Ovary (tissue), 9 donors: Measurements from ENCODE around the gene STX1A. TPM values are rescaled to one million over a fixed set of nuclear protein-coding genes. Genes with fewer than 3 reads are reported as not detected.
"Not testable (repeated sequence)": the region's sequence is repeated elsewhere in the genome, so short reads cannot be mapped to it uniquely, and the experiment has no call there.

Experiments used
- DNase-seq, 5 donors: peaks; one replicate each; pipeline ENCODE4 v3.0.0-alpha.2; 2019 to 2020
- H3K27ac ChIP-seq, 2 donors: fragments of 200-600 bp; one replicate each; pipeline versions ENCODE4 v1.5.1 to v1.8.0; 2019 to 2022
- H3K27me3 ChIP-seq: fragments of 200-600 bp; one replicate; pipeline ENCODE4 v1.8.0; 2022
- H3K36me3 ChIP-seq: fragments of 200-600 bp; sonication (generic); one replicate; pipeline ENCODE4 v1.5.1; 2019
- H3K4me1 ChIP-seq: one replicate; pipeline ENCODE4 v1.8.1; 2013; ENCODE audit warnings: mild to moderate bottlenecking, moderate library complexity; ENCODE audit not compliant: insufficient read depth
- H3K4me3 ChIP-seq: fragments of 200-600 bp; sonication (generic); one replicate; pipeline ENCODE4 v1.5.1; 2017
- H3K9me3 ChIP-seq, 2 donors: fragments of 200-600 bp in 1 of 2; sonication (generic) in 1 of 2; one replicate each; pipeline versions ENCODE4 v1.5.1 to v1.8.1; 2013 to 2019; ENCODE audit warnings: mild to moderate bottlenecking in 1 of 2, moderate library complexity in 1 of 2
- CTCF ChIP-seq, 3 donors: fragments of 450-650 bp in 2 of 3; fragments of 200-600 bp in 1 of 3; IDR thresholded peaks; one replicate each; pipeline versions ENCODE4 v1.5.1 to v1.8.0; 2016 to 2022; ENCODE audit warnings: antibody characterized with exemption in 3 of 3, mild to moderate bottlenecking in 1 of 3
- EP300 ChIP-seq: sonication (generic); formaldehyde crosslinking; IDR thresholded peaks from one replicate; pipeline ENCODE4 v1.6.1; 2017; ENCODE audit warnings: antibody characterized with exemption
- POLR2A ChIP-seq: fragments of 450-650 bp; IDR thresholded peaks from one replicate; pipeline ENCODE4 v1.6.1; 2017; ENCODE audit warnings: antibody characterized with exemption, mild to moderate bottlenecking, moderate library complexity
- WGBS, 3 donors: extraction: QIAGEN DNeasy Blood & Tissue Kit in 1 of 3; methylation state at CpG; one replicate each; pipeline versions ENCODE4 v1.1.5 to v1.1.7; 2013 to 2017; 5-methylcytosine and 5-hydroxymethylcytosine counted together
- intact Hi-C, 4 donors: fragments of 100-400 bp; cut with DNase I; formaldehyde crosslinking; loops; one replicate each; pipeline versions ENCODE4 v1.11.0 to v1.15.1; 2022 to 2023
- polyA plus RNA-seq, 2 donors: library from polyadenylated mRNA; stranded (reverse); fragments of 200-250 nt in 1 of 2; fragments of 350-450 nt in 1 of 2; fragmentation: Illumina TruSeq in 1 of 2; extraction: RNeasy Lipid Tissue Mini Kit (QIAGEN cat#74804) in 1 of 2; gene quantifications; one replicate each; pipeline ENCODE4 v1.2.3, GENCODE V29; 2013 to 2014
- total RNA-seq, 7 donors: library from RNA; depleted of rRNA in 2 of 7; stranded (reverse); fragments of >200 nt in 2 of 7; fragmentation: NEBNext Ultra II Directional in 3 of 7; extraction: Animal tissue kit (Norgen Biotek cat#: 25700) in 3 of 7; gene quantifications; one replicate each; pipeline versions ENCODE4 v1.1.0 to v1.2.4, GENCODE V29; 2016 to 2023
- donor health status: DM: no; HTN: no; CAD: no; lungs with moderate emphysema.
- donor health status: DM: no; HTN: no; CAD: no.
- donor health status: Bipolar disorder and iron deficiency.
- donor health status: DM: yes; HTN: yes; CAD: no.
- donor health status: DM: no; HTN: no; CAD: no.
- donor health status: DM: yes; HTN: yes; CAD: no.

STX1A gene
- total and polyA plus RNA-seq, 9 donors = 1.6 to 11.3 (median 6.4) TPM

- DNase-seq = no peak
- no peaks in the 10 kb centered on the region for H3K36me3 ChIP-seq
- H3K9me3 ChIP-seq = no peaks in the 10 kb centered on the region
- H3K4me3 ChIP-seq = no peak overlapping the region
- no peak overlapping the region for H3K27ac ChIP-seq
- TF ChIP-seq EP300 (no peak), POLR2A (no peak), CTCF (IDR thresholded peaks at IDR 0.05) (no peak)
- intact Hi-C loops = loop anchor here in 3 of 4 donors (2.0 to 10.0 kb wide), 3 partner anchors 61 to 119 kb away; partner anchors contain the start of gene VPS37D (in 1 of the 3)
- 27 to 50% (median 29%) methylated on average over 1 of the region's 1 CpG for WGBS, 3 donors
- no peaks in the 10 kb centered on the region for H3K4me1 ChIP-seq
- H3K27me3 ChIP-seq = no peaks in the 10 kb centered on the region
Measured at GRCh38 chr7:73726083-73726466, 6.6 kb upstream of the STX1A start.

DNA sequence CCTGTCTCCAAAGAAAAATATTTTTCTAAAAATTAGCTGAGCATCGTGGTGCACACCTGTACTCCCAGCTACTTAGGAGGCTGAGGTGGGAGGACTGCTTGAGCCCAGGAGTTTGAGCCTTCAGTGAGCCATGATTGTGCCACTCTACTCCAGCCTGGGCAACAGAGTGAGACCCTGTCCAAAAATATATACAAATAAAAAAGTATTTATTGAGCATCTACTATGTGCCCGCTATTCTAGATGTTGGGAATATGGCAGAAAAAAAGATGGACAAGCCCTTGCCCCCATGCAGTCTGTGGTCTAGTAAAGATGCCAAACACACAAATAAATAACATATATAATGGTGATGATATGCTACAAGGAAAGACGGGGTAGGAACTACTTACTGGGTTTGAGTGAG lies 4.3 kb upstream of the STX1A start:
- Histone ChIP-seq H3K4me3 (no peak overlapping the region), H3K4me1 (no peaks in the 10 kb centered on the region), H3K27ac (no peak overlapping the region), H3K9me3 (no peaks in the 10 kb centered on the region), H3K27me3 (no peaks in the 10 kb centered on the region), H3K36me3 (no peaks in the 10 kb centered on the region)
- WGBS, 3 donors = 81 to 89% (median 85%) methylated on average over 3 of the region's 3 CpGs
- TF ChIP-seq POLR2A (no peak), EP300 (no peak), CTCF (IDR thresholded peaks at IDR 0.05) (no peak)
- intact Hi-C loops = loop anchor here in 1 of 4 donors (10.0 kb wide), 1 partner anchor 59 kb away; the partner anchor contains the start of gene VPS37D
- no peak for DNase-seq

DNA sequence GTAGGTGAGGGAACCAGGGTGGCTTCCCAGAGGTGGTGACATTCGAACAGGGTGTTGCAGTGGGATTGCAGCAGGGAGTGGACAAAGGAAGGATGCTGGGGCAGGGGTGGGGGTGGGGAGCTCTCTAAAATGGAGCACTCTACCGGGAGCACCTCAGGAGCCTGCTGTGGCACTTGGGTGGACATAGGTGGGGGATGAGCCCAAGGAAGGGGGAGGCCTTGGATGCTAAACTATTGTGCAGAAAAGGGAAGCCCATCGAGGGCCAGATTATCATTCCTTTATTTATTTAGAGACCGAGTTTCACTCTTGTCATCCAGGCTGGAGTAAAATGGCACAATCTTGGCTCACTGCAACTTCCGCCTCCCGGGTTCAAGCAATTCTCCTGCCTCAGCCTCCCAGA lies 3.3 kb upstream of the STX1A start:
- Histone ChIP-seq H3K27me3 (no peaks in the 10 kb centered on the region), H3K4me1 (no peaks in the 10 kb centered on the region), H3K36me3 (no peaks in the 10 kb centered on the region), H3K4me3 (no peak overlapping the region), H3K27ac (no peak overlapping the region), H3K9me3 (no peaks in the 10 kb centered on the region)
- WGBS, 3 donors = 61 to 77% (median 69%) methylated on average over 6 of the region's 6 CpGs
- TF ChIP-seq CTCF (IDR thresholded peaks at IDR 0.05) = no peak
- no peak for TF ChIP-seq POLR2A
- no peak for TF ChIP-seq EP300
- intact Hi-C loops = loop anchor here in 1 of 4 donors (10.0 kb wide), 1 partner anchor 58 kb away; the partner anchor contains the start of gene VPS37D
- no peak for DNase-seq

DNA sequence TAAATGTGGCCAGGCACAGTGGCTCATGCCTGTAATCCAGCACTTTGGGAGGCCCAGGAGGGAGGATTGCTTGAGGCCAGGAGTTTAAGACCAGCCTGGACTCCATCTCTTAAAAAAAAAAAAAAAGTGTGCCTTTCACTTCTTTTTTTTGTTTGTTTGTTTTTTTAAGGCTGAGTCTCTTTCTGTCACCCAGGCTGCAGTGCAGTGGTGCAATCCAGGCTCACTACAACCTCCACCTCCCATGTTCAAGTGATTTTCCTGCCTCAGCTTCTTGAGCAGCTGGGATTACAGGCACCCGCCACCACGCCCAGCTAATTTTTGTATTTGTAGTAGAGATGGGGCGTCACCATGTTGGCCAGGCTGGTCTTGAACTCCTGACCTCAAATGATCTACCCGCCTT lies 2.7 kb upstream of the STX1A start:
- not testable (repeated sequence) for H3K36me3 ChIP-seq, DNase-seq, H3K4me3 ChIP-seq, H3K27ac ChIP-seq, H3K27me3 ChIP-seq, H3K4me1 ChIP-seq, H3K9me3 ChIP-seq
- WGBS, 3 donors = 76 to 85% (median 82%) methylated on average over 4 of the region's 4 CpGs
- intact Hi-C loops = loop anchor here in 1 of 4 donors (10.0 kb wide), 1 partner anchor 57 kb away; the partner anchor contains the start of gene VPS37D

GRCh38 chr7:73721377-73721817 lies 1.9 kb upstream of the STX1A start:
- whole genome bisulfite sequencing, 3 donors = 44 to 50% (median 45%) methylated on average over 3 of the region's 3 CpGs
- Histone ChIP-seq H3K36me3 (no peaks in the 10 kb centered on the region), H3K27ac (no peak overlapping the region), H3K4me1 (no peaks in the 10 kb centered on the region), H3K4me3 (no peak overlapping the region), H3K27me3 (no peaks in the 10 kb centered on the region), H3K9me3 (no peaks in the 10 kb centered on the region)
- DNase-seq = no peak
- intact Hi-C loops = loop anchor here in 1 of 4 donors (10.0 kb wide), 1 partner anchor 57 kb away; the partner anchor contains the start of gene VPS37D
- TF ChIP-seq EP300 (no peak), CTCF (IDR thresholded peaks at IDR 0.05) (no peak), POLR2A (no peak)

DNA sequence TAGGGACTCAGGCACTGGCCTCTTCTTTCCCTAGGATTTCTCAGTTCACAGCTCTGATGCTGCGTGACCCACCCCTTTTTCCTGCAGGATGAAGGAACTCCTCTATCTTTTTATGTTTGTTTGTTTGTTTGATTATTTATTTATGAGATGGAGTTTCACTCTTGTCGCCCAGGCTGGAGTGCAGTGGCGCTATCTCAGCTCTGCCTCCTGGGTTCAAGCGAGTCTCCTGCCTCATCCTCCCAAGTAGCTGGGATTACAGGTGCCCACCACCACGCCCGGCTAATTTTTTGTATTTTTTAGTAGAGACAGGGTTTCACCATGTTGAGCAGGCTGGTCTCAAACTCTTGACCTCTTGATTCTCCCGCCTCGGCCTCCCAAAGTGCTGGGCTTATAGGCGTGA lies 974 bp upstream of the STX1A start:
- intact Hi-C loops = loop anchor here in 1 of 4 donors (10.0 kb wide), 1 partner anchor 56 kb away; the partner anchor contains the start of gene VPS37D
- not testable (repeated sequence) for DNase-seq, H3K27me3 ChIP-seq, H3K4me1 ChIP-seq, H3K9me3 ChIP-seq, H3K27ac ChIP-seq, H3K4me3 ChIP-seq, H3K36me3 ChIP-seq
- WGBS, 3 donors = 94 to 97% (median 96%) methylated on average over 9 of the region's 9 CpGs
